ENCODE data around the gene DENND2A. TPM values are rescaled to one million over a fixed set of nuclear protein-coding genes. Genes with fewer than 3 reads are reported as not detected.

DENND2A gene
- total and polyA plus RNA-seq, 2 experiments from 2014 or later: 6.7 to 8.4 TPM

DNA sequence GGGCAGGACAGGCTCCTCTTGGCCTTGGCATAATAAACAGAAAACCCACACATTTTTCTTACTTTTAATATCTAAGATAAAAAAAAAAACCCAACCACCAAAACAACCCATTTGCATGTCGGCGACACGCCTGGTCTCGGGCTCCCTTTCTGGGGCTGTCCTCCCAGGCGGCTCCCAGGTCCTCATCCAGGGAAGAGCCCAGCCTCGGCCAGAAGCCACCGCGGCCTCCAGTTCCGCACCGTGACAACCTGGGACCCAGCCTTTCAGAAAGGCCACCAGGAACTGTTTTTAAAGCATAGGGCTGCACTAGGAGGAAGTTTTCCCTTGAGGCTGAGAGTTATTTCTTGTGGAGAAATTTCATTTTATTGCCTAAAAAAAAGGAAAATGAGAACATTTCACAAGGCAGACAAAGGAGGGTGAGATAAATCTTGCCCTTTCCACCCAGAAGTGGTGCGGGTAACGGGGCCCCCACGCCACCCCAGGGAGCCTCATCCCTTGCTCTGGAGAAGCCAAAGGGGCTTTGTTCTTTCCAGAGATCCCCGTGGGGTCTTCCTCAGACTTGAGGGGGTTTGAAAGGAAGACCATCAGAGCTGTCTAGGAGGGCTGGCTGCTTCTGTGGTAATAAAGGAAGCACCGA is 122.1 kb downstream of the DENND2A start:
- Histone ChIP-seq H3K4me3 (no peak overlapping the region), H3K27me3 (no peaks in the 10 kb centered on the region), H3K79me2 (no peaks in the 10 kb centered on the region), H3K36me3 (replicated peaks; ENCODE audit: insufficient read depth, low read depth) (no peaks in the 10 kb centered on the region), H3K27ac (no peak overlapping the region), H3K4me1 (ENCODE audit: insufficient read depth) (no peaks in the 10 kb centered on the region), H3K9me3 (ENCODE audit: low read depth) (no peaks in the 10 kb centered on the region), H2AFZ (no peak overlapping the region), H3K4me2 (no peak overlapping the region), H4K20me1 (ENCODE audit: insufficient read depth, poor library complexity, severe bottlenecking) (no peaks in the 10 kb centered on the region), H3K9me2 (replicated peaks; ENCODE audit: insufficient read depth) (no peaks in the 10 kb centered on the region)
- no peak for TF ChIP-seq EZH2phosphoT487 (IDR thresholded peaks at IDR 0.05; ENCODE audit: low read depth, severe bottlenecking, unreplicated experiment)
- no peak for TF ChIP-seq CTCF (IDR thresholded peaks at IDR 0.05; ENCODE audit: poor library complexity)
- TF ChIP-seq EZH2 (IDR thresholded peaks at IDR 0.05; ENCODE audit: borderline replicate concordance): no peak
- DNase-seq (ENCODE audit: low spot score): no peak
- 92% methylated on average over 15 of the region's 15 CpGs for WGBS (ENCODE audit: low lambda C conversion rate, missing lambda C conversion rate)

DNA sequence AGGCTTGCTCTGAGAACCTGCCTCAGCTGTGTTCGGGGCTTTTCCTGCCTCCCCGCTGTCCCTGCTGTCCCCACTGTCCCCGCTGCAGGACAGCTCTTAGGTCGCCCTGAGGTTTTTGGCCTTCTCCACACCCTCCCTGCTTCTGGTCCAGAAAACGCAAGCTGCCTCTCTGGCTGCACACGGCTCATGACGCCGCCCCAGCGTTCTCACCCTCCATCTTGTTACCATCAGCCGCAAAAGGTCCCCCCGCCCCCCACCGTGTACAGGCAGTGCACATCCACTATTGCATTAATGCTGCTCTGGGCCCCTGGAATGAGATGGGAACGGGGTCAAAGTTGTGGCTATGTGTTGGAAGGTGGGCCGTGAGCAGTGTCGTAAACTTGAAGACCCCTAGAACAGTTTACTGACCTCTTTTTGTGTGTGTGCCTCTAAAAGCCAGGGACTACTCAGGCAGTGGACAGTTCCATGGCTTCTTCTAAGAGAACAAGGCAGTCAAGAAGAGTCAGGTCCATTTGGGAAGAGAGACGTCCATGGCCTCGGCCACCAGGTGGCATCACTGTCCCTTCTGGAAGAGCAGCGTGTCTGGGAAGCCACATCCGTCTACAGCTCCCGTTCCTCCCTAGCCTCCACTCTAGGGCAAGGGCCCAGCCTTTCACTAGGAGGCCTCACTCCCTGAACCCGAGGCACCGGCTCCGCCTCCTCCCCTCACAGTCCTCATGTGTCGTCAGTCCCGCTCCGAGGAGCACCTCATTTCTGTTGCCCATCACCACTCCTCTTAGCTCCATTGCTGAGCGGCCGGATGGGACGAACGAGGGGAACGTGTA is 122.9 kb downstream of the DENND2A start:
- Histone ChIP-seq H3K9me3 (ENCODE audit: low read depth) (no peaks in the 10 kb centered on the region), H3K79me2 (no peaks in the 10 kb centered on the region), H3K36me3 (replicated peaks; ENCODE audit: insufficient read depth, low read depth) (no peaks in the 10 kb centered on the region), H3K4me3 (no peak overlapping the region), H3K4me1 (ENCODE audit: insufficient read depth) (no peaks in the 10 kb centered on the region), H3K27ac (no peak overlapping the region), H2AFZ (no peak overlapping the region), H3K4me2 (no peak overlapping the region), H3K27me3 (no peaks in the 10 kb centered on the region), H3K9me2 (replicated peaks; ENCODE audit: insufficient read depth) (no peaks in the 10 kb centered on the region), H4K20me1 (ENCODE audit: insufficient read depth, poor library complexity, severe bottlenecking) (no peaks in the 10 kb centered on the region)
- peak; percentile 94 for DNase-seq (ENCODE audit: low spot score)
- 45% methylated on average over 21 of the region's 31 CpGs for WGBS (ENCODE audit: low lambda C conversion rate, missing lambda C conversion rate)
- no peak for TF ChIP-seq EZH2phosphoT487 (IDR thresholded peaks at IDR 0.05; ENCODE audit: low read depth, severe bottlenecking, unreplicated experiment)
- no peak for TF ChIP-seq EZH2 (IDR thresholded peaks at IDR 0.05; ENCODE audit: borderline replicate concordance)
- peak; percentile 88 for TF ChIP-seq CTCF (IDR thresholded peaks at IDR 0.05; ENCODE audit: poor library complexity)

DNA sequence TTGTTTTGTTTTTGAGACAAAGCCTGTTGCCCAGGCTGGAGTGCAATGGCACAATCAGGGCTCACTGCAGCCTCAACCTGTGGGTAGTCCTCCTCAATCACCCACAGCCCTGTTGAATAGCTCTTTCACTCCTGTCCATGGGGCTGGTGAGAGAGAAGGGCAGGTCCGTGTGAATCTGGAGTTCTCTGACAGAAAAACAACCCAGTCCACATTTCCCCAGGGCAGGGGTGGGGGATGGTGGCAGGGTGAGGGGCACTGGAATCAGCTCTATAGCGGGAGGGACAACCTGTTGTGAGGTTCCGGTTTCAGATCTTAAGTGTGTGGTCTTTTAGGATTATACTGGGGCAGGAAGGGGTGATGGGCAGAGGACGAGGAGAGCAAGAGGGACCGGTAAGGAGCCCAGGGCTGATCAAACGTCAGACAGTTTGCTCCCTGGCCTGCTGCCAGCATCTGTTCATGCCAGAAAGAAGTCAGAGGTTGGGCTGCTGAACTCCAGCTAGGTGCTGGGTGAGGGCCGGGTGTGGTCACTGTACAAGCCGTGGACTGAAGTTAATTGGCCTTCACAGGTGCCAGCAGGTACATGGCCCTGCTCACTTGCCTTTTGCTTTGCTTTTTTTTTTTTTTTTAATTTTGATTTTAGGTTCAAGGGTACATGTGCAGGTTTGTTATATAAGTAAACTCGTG is 128.2 kb downstream of the DENND2A start:
- peak overlapping the region; percentile 3 for H3K27ac ChIP-seq

More for the DNA sequence above, 128.2 kb downstream of the DENND2A start:
- no peaks in the 10 kb centered on the region for H4K20me1 ChIP-seq (ENCODE audit: insufficient read depth, poor library complexity, severe bottlenecking)
- no peaks in the 10 kb centered on the region for H3K9me2 ChIP-seq (replicated peaks; ENCODE audit: insufficient read depth)
- H2AFZ ChIP-seq: no peak overlapping the region
- WGBS (ENCODE audit: low lambda C conversion rate, missing lambda C conversion rate): 38% methylated on average over 9 of the region's 9 CpGs
- H3K36me3 ChIP-seq (replicated peaks; ENCODE audit: insufficient read depth, low read depth): no peaks in the 10 kb centered on the region
- peak; percentile 70 for DNase-seq (ENCODE audit: low spot score)
- no peaks in the 10 kb centered on the region for H3K79me2 ChIP-seq
- no peaks in the 10 kb centered on the region for H3K9me3 ChIP-seq (ENCODE audit: low read depth)
- no peak overlapping the region for H3K4me3 ChIP-seq
- no peak overlapping the region for H3K4me2 ChIP-seq
- H3K4me1 ChIP-seq (ENCODE audit: insufficient read depth): peaks cover 5% of the 10 kb centered on the region
- TF ChIP-seq EZH2phosphoT487 (IDR thresholded peaks at IDR 0.05; ENCODE audit: low read depth, severe bottlenecking, unreplicated experiment) (no peak), EZH2 (IDR thresholded peaks at IDR 0.05; ENCODE audit: borderline replicate concordance) (no peak), CTCF (IDR thresholded peaks at IDR 0.05; ENCODE audit: poor library complexity) (no peak)
- H3K27me3 ChIP-seq: no peaks in the 10 kb centered on the region

All from hepatocyte (in vitro differentiated cells).